Measurements from ENCODE around the gene ITM2B. TPM values are rescaled to one million over a fixed set of nuclear protein-coding genes. Genes with fewer than 3 reads are reported as not detected.

Gene ITM2B
- total and polyA plus RNA-seq, 2 experiments from 2014 or later, result 139 to 318 TPM

DNA sequence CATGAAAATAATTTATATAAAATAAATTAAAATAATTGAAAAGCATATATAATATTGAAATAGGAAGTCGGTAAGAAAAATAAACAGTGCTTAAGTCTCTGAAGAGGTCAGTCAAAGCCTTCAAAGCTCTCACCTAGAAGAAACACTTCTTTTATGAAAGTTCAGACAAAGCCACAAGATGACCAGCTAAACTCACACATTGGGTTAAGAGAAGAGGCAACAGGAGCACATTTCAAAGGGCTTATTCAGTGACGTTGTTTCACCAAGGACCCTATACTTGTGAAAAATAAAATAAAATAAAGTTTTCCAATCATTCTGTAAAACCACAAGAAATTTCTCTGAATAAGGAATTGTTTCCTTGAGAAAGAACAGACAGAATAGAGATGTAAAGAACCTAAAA is 2.5 kb upstream of the ITM2B start:
- Histone ChIP-seq H4K20me1 (replicated peaks; ENCODE audit: insufficient read depth) (no peaks in the 10 kb centered on the region), H3K4me1 (ENCODE audit: insufficient read depth) (peaks cover 19% of the 10 kb centered on the region), H3K79me2 (replicated peaks; ENCODE audit: insufficient read depth) (peaks cover 14% of the 10 kb centered on the region), H3K4me2 (no peak overlapping the region), H3K27ac (ENCODE audit: low read depth) (no peak overlapping the region), H3K36me3 (ENCODE audit: insufficient read depth) (no peaks in the 10 kb centered on the region; the same call in 1 of the 2 replicates), H3K27me3 (ENCODE audit: insufficient read depth) (peaks cover 4% of the 10 kb centered on the region; the same call in 1 of the 2 replicates), H3F3A (replicated peaks; ENCODE audit: low read depth) (no peaks in the 10 kb centered on the region), H3K9me2 (ENCODE audit: insufficient read depth) (no peaks in the 10 kb centered on the region), H2AFZ (no peak overlapping the region), H3K4me3 (no peak overlapping the region)
- DNase-seq (ENCODE audit: low spot score) (no peak), ATAC-seq (no peak)
- peaks cover 4% of the 10 kb centered on the region for H3K27me3 Mint-ChIP-seq (ENCODE audit: insufficient read depth, low read depth, poor library complexity)
- no peak overlapping the region for H3K4me3 Mint-ChIP-seq
- peaks cover 22% of the 10 kb centered on the region for H3K4me1 Mint-ChIP-seq
- no peaks in the 10 kb centered on the region; the same call in 2 of the 3 replicates for H3K36me3 Mint-ChIP-seq (ENCODE audit: low read depth)
- no peak overlapping the region for H3K27ac Mint-ChIP-seq
- TF ChIP-seq EZH2phosphoT487 (IDR thresholded peaks at IDR 0.05; ENCODE audit: unreplicated experiment), result no peak
- TF ChIP-seq ZNF331 (CRISPR knock-in tag; IDR thresholded peaks at IDR 0.05; ENCODE audit: low read depth), result no peak
- TF ChIP-seq NANOG (IDR thresholded peaks at IDR 0.05; ENCODE audit: borderline replicate concordance), result no peak
- TF ChIP-seq STAT1 (IDR thresholded peaks at IDR 0.05; ENCODE audit: unreplicated experiment), result no peak
- H3K9me3 Mint-ChIP-seq, result no peaks in the 10 kb centered on the region

DNA sequence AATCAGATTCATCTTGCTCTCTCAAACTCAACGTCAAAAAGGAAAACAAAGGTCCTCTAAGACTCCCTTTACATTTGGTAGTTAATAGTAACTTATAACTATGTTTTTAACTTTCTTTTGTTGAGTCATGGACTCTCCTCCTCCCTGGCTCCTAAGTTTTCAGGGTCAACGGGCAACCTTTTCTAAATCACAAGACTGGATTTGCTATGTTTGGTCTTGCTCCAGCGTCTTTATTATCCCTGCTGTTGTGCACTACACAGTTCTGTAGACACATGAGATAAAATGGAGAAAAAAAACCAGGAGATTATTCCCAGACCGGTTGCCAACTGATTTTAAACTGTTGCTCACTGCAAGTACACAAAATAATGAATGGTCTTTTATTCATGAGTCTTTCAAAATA is 1.9 kb upstream of the ITM2B start:
- Mint-ChIP-seq H3K27ac (no peak overlapping the region), H3K4me1 (peaks cover 28% of the 10 kb centered on the region), H3K27me3 (ENCODE audit: insufficient read depth, low read depth, poor library complexity) (peaks cover 4% of the 10 kb centered on the region), H3K9me3 (no peaks in the 10 kb centered on the region), H3K4me3 (no peak overlapping the region), H3K36me3 (ENCODE audit: low read depth) (no peaks in the 10 kb centered on the region; the same call in 2 of the 3 replicates)
- peaks cover 4% of the 10 kb centered on the region; the same call in 1 of the 2 replicates for H3K27me3 ChIP-seq (ENCODE audit: insufficient read depth)
- no peak overlapping the region for H3K4me3 ChIP-seq
- no peaks in the 10 kb centered on the region; the same call in 1 of the 2 replicates for H3K36me3 ChIP-seq (ENCODE audit: insufficient read depth)
- H3K4me2 ChIP-seq, result no peak overlapping the region
- H4K20me1 ChIP-seq (replicated peaks; ENCODE audit: insufficient read depth), result no peaks in the 10 kb centered on the region
- no peak overlapping the region for H3K27ac ChIP-seq (ENCODE audit: low read depth)
- no peaks in the 10 kb centered on the region for H3F3A ChIP-seq (replicated peaks; ENCODE audit: low read depth)
- H2AFZ ChIP-seq, result 0 out of 2 replicates have a peak overlapping the region, but pooled peaks have one; percentile 53
- no peak for DNase-seq (ENCODE audit: low spot score)
- peaks cover 21% of the 10 kb centered on the region for H3K4me1 ChIP-seq (ENCODE audit: insufficient read depth)
- no peaks in the 10 kb centered on the region for H3K9me2 ChIP-seq (ENCODE audit: insufficient read depth)
- ATAC-seq, result no peak
- H3K79me2 ChIP-seq (replicated peaks; ENCODE audit: insufficient read depth), result peaks cover 17% of the 10 kb centered on the region
- no peak for TF ChIP-seq CREB1 (CRISPR knock-in tag; IDR thresholded peaks at IDR 0.05; ENCODE audit: low read depth)
- no peak for TF ChIP-seq STAT1 (IDR thresholded peaks at IDR 0.05; ENCODE audit: unreplicated experiment)
- no peak for TF ChIP-seq JUNB (IDR thresholded peaks at IDR 0.05; ENCODE audit: unreplicated experiment)
- TF ChIP-seq, protein P1, sequence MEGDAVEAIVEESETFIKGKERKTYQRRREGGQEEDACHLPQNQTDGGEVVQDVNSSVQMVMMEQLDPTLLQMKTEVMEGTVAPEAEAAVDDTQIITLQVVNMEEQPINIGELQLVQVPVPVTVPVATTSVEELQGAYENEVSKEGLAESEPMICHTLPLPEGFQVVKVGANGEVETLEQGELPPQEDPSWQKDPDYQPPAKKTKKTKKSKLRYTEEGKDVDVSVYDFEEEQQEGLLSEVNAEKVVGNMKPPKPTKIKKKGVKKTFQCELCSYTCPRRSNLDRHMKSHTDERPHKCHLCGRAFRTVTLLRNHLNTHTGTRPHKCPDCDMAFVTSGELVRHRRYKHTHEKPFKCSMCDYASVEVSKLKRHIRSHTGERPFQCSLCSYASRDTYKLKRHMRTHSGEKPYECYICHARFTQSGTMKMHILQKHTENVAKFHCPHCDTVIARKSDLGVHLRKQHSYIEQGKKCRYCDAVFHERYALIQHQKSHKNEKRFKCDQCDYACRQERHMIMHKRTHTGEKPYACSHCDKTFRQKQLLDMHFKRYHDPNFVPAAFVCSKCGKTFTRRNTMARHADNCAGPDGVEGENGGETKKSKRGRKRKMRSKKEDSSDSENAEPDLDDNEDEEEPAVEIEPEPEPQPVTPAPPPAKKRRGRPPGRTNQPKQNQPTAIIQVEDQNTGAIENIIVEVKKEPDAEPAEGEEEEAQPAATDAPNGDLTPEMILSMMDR (conservative IDR thresholded peaks at IDR 0.05; ENCODE audit: low read depth in 2 of 2), result no peak
- TF ChIP-seq, protein P2, sequence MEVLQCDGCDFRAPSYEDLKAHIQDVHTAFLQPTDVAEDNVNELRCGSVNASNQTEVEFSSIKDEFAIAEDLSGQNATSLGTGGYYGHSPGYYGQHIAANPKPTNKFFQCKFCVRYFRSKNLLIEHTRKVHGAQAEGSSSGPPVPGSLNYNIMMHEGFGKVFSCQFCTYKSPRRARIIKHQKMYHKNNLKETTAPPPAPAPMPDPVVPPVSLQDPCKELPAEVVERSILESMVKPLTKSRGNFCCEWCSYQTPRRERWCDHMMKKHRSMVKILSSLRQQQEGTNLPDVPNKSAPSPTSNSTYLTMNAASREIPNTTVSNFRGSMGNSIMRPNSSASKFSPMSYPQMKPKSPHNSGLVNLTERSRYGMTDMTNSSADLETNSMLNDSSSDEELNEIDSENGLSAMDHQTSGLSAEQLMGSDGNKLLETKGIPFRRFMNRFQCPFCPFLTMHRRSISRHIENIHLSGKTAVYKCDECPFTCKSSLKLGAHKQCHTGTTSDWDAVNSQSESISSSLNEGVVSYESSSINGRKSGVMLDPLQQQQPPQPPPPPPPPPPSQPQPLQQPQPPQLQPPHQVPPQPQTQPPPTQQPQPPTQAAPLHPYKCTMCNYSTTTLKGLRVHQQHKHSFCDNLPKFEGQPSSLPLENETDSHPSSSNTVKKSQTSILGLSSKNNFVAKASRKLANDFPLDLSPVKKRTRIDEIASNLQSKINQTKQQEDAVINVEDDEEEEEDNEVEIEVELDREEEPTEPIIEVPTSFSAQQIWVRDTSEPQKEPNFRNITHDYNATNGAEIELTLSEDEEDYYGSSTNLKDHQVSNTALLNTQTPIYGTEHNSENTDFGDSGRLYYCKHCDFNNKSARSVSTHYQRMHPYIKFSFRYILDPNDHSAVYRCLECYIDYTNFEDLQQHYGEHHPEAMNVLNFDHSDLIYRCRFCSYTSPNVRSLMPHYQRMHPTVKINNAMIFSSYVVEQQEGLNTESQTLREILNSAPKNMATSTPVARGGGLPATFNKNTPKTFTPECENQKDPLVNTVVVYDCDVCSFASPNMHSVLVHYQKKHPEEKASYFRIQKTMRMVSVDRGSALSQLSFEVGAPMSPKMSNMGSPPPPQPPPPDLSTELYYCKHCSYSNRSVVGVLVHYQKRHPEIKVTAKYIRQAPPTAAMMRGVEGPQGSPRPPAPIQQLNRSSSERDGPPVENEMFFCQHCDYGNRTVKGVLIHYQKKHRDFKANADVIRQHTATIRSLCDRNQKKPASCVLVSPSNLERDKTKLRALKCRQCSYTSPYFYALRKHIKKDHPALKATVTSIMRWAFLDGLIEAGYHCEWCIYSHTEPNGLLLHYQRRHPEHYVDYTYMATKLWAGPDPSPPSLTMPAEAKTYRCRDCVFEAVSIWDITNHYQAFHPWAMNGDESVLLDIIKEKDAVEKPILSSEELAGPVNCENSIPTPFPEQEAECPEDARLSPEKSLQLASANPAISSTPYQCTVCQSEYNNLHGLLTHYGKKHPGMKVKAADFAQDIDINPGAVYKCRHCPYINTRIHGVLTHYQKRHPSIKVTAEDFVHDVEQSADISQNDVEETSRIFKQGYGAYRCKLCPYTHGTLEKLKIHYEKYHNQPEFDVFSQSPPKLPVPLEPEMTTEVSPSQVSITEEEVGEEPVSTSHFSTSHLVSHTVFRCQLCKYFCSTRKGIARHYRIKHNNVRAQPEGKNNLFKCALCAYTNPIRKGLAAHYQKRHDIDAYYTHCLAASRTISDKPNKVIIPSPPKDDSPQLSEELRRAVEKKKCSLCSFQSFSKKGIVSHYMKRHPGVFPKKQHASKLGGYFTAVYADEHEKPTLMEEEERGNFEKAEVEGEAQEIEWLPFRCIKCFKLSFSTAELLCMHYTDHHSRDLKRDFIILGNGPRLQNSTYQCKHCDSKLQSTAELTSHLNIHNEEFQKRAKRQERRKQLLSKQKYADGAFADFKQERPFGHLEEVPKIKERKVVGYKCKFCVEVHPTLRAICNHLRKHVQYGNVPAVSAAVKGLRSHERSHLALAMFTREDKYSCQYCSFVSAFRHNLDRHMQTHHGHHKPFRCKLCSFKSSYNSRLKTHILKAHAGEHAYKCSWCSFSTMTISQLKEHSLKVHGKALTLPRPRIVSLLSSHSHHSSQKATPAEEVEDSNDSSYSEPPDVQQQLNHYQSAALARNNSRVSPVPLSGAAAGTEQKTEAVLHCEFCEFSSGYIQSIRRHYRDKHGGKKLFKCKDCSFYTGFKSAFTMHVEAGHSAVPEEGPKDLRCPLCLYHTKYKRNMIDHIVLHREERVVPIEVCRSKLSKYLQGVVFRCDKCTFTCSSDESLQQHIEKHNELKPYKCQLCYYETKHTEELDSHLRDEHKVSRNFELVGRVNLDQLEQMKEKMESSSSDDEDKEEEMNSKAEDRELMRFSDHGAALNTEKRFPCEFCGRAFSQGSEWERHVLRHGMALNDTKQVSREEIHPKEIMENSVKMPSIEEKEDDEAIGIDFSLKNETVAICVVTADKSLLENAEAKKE (CRISPR knock-in tag; IDR thresholded peaks at IDR 0.05), result no peak
- TF ChIP-seq, protein P3, sequence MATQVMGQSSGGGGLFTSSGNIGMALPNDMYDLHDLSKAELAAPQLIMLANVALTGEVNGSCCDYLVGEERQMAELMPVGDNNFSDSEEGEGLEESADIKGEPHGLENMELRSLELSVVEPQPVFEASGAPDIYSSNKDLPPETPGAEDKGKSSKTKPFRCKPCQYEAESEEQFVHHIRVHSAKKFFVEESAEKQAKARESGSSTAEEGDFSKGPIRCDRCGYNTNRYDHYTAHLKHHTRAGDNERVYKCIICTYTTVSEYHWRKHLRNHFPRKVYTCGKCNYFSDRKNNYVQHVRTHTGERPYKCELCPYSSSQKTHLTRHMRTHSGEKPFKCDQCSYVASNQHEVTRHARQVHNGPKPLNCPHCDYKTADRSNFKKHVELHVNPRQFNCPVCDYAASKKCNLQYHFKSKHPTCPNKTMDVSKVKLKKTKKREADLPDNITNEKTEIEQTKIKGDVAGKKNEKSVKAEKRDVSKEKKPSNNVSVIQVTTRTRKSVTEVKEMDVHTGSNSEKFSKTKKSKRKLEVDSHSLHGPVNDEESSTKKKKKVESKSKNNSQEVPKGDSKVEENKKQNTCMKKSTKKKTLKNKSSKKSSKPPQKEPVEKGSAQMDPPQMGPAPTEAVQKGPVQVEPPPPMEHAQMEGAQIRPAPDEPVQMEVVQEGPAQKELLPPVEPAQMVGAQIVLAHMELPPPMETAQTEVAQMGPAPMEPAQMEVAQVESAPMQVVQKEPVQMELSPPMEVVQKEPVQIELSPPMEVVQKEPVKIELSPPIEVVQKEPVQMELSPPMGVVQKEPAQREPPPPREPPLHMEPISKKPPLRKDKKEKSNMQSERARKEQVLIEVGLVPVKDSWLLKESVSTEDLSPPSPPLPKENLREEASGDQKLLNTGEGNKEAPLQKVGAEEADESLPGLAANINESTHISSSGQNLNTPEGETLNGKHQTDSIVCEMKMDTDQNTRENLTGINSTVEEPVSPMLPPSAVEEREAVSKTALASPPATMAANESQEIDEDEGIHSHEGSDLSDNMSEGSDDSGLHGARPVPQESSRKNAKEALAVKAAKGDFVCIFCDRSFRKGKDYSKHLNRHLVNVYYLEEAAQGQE (IDR thresholded peaks at IDR 0.05; ENCODE audit: unreplicated experiment), result no peak
- TF ChIP-seq EZH2phosphoT487 (IDR thresholded peaks at IDR 0.05; ENCODE audit: unreplicated experiment), result no peak
- TF ChIP-seq EZH2 (IDR thresholded peaks at IDR 0.05; ENCODE audit: low read depth, unreplicated experiment), result no peak

Measured in GM23338 (cell line).